Hepatocyte (in vitro differentiated cells): Measurements from ENCODE around the gene PCDH9.

ENCODE experiments used
- EZH2 ChIP-seq: fragments of 200-600 bp; sonication (generic); IDR thresholded peaks from 2 replicates; pipeline ENCODE4 v1.6.1; 2016; ENCODE audit warnings: antibody characterized with exemption, mild to moderate bottlenecking, borderline replicate concordance
- EZH2phosphoT487 ChIP-seq: fragments of 200-600 bp; sonication (generic); IDR thresholded peaks from one replicate; pipeline ENCODE4 v1.6.1; 2018; ENCODE audit warnings: antibody characterized with exemption, mild to moderate bottlenecking, low read depth, moderate library complexity; ENCODE audit not compliant: unreplicated experiment, severe bottlenecking
- TF ChIP-seq, protein P1 (sequence below): fragments of 200-600 bp; sonication (generic); IDR thresholded peaks from 2 replicates; pipeline ENCODE4 v1.5.1; 2016; ENCODE audit warnings: antibody characterized with exemption, mild to moderate bottlenecking; ENCODE audit not compliant: poor library complexity

- TF ChIP-seq, protein P1, sequence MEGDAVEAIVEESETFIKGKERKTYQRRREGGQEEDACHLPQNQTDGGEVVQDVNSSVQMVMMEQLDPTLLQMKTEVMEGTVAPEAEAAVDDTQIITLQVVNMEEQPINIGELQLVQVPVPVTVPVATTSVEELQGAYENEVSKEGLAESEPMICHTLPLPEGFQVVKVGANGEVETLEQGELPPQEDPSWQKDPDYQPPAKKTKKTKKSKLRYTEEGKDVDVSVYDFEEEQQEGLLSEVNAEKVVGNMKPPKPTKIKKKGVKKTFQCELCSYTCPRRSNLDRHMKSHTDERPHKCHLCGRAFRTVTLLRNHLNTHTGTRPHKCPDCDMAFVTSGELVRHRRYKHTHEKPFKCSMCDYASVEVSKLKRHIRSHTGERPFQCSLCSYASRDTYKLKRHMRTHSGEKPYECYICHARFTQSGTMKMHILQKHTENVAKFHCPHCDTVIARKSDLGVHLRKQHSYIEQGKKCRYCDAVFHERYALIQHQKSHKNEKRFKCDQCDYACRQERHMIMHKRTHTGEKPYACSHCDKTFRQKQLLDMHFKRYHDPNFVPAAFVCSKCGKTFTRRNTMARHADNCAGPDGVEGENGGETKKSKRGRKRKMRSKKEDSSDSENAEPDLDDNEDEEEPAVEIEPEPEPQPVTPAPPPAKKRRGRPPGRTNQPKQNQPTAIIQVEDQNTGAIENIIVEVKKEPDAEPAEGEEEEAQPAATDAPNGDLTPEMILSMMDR, result no peak
- TF ChIP-seq EZH2phosphoT487 (no peak), EZH2 (no peak)
These were observed 109.1 kb downstream of the PCDH9 start for GRCh38 chr13:67120872-67121531.
